ENCODE data around the gene ZNF184. TPM values are rescaled to one million over a fixed set of nuclear protein-coding genes. Genes with fewer than 3 reads are reported as not detected.

The ZNF184 gene
- total RNA-seq, 1 experiment from 2014 or later = 7.1 TPM

- H3K9me3 Mint-ChIP-seq = peaks cover 91% of the 10 kb centered on the region
- POLR2A ChIA-PET = no interaction called here
- CTCF ChIA-PET = no interaction called here
- TF ChIP-seq ERG (CRISPR knock-in tag; IDR thresholded peaks at IDR 0.05) = no peak
- no peak for TF ChIP-seq EMX1 (CRISPR knock-in tag; IDR thresholded peaks at IDR 0.05)
- no peak for TF ChIP-seq JAZF1 (CRISPR knock-in tag; IDR thresholded peaks at IDR 0.05)
- no peak for TF ChIP-seq FOXP1 (CRISPR knock-in tag; IDR thresholded peaks at IDR 0.05; ENCODE audit: borderline replicate concordance)
- no peak for TF ChIP-seq PRRX2 (CRISPR knock-in tag; IDR thresholded peaks at IDR 0.05)
- TF ChIP-seq ATF1 (CRISPR knock-in tag; IDR thresholded peaks at IDR 0.05) = no peak
- TF ChIP-seq ZNF263 (CRISPR knock-in tag; IDR thresholded peaks at IDR 0.05; ENCODE audit: low read depth) = no peak
- no peak for TF ChIP-seq FOXK1 (CRISPR knock-in tag; IDR thresholded peaks at IDR 0.05)
- no peak for TF ChIP-seq CTCF (IDR thresholded peaks at IDR 0.05)
- no peak for TF ChIP-seq CBFB (CRISPR knock-in tag; IDR thresholded peaks at IDR 0.05; ENCODE audit: low read depth)
- TF ChIP-seq ATF3 (CRISPR knock-in tag; conservative IDR thresholded peaks at IDR 0.05) = no peak
- TF ChIP-seq CDX4 (CRISPR knock-in tag; IDR thresholded peaks at IDR 0.05; ENCODE audit: borderline replicate concordance) = no peak
- TF ChIP-seq ZNF121 (CRISPR knock-in tag; IDR thresholded peaks at IDR 0.05) = no peak
- no peak for TF ChIP-seq ZNF219 (CRISPR knock-in tag; IDR thresholded peaks at IDR 0.05; ENCODE audit: borderline replicate concordance)
- no peak for TF ChIP-seq TP53 (CRISPR knock-in tag; IDR thresholded peaks at IDR 0.05)
- no peak for TF ChIP-seq MYBL2 (CRISPR knock-in tag; IDR thresholded peaks at IDR 0.05)
- peaks cover 94% of the 10 kb centered on the region for H3K36me3 Mint-ChIP-seq
- H3K27me3 Mint-ChIP-seq (ENCODE audit: low read depth) = peaks cover 11% of the 10 kb centered on the region
- H3K4me3 Mint-ChIP-seq = no peak overlapping the region
- H3K4me1 Mint-ChIP-seq = no peaks in the 10 kb centered on the region
- DNase-seq (ENCODE audit: low spot score) (no peak), ATAC-seq (no peak)
- no peak overlapping the region for H3K27ac Mint-ChIP-seq
Measured at GRCh38 chr6:27452496-27452897, 20.4 kb downstream of the ZNF184 start.

- Mint-ChIP-seq H3K4me3 (no peak overlapping the region), H3K9me3 (peaks cover 89% of the 10 kb centered on the region), H3K27ac (no peak overlapping the region), H3K36me3 (peaks cover 88% of the 10 kb centered on the region), H3K4me1 (no peaks in the 10 kb centered on the region), H3K27me3 (ENCODE audit: low read depth) (peaks cover 11% of the 10 kb centered on the region)
- ATAC-seq (no peak), DNase-seq (ENCODE audit: low spot score) (no peak)
- POLR2A ChIA-PET = no interaction called here
- CTCF ChIA-PET = no interaction called here
- TF ChIP-seq USF1 (CRISPR knock-in tag; IDR thresholded peaks at IDR 0.05) = no peak
- TF ChIP-seq CREM (CRISPR knock-in tag; IDR thresholded peaks at IDR 0.05) = no peak
- no peak for TF ChIP-seq ZNF425 (CRISPR knock-in tag; conservative IDR thresholded peaks at IDR 0.05)
- no peak for TF ChIP-seq E2F1 (CRISPR knock-in tag; IDR thresholded peaks at IDR 0.05)
- TF ChIP-seq GRHL2 (CRISPR knock-in tag; IDR thresholded peaks at IDR 0.05; ENCODE audit: insufficient replicate concordance, severe bottlenecking) = no peak
- TF ChIP-seq ZNF121 (CRISPR knock-in tag; IDR thresholded peaks at IDR 0.05) = no peak
- no peak for TF ChIP-seq ETV6 (CRISPR knock-in tag; IDR thresholded peaks at IDR 0.05)
- no peak for TF ChIP-seq AFF4 (CRISPR knock-in tag; IDR thresholded peaks at IDR 0.05; ENCODE audit: borderline replicate concordance)
- TF ChIP-seq SP1 (CRISPR knock-in tag; conservative IDR thresholded peaks at IDR 0.05) = no peak
Measured at GRCh38 chr6:27451660-27452390, 21.1 kb downstream of the ZNF184 start.
